H1 (cell line): ENCODE results near the gene BAD. TPM values are rescaled to one million over a fixed set of nuclear protein-coding genes. Genes with fewer than 3 reads are reported as not detected.
A peak's percentile ranks its signal among the peaks of the same experiment; 100 is the strongest.

Source experiments
- CTCF ChIA-PET: fragments of 300-600 bp; sonication (Branson Sonifier 250); formaldehyde crosslinking; loops from one replicate; lab custom pipeline; 2021; ENCODE audit not compliant: partially characterized antibody; lab: Charles Lee
- POLR2A ChIA-PET: fragments of 300-600 bp; sonication (Branson Sonifier 250); formaldehyde crosslinking; loops from one replicate; lab custom pipeline; 2021; ENCODE audit warnings: inconsistent platforms; ENCODE audit not compliant: partially characterized antibody; lab: Charles Lee
- DNase-seq, 2 experiments: peaks; one replicate each; pipeline versions ENCODE4 v3.0.0 to v3.0.0-alpha.2; 2010 to 2022; ENCODE audit warnings: low spot score in 2 of 2, low read depth in 1 of 2, mixed read lengths in 1 of 2
- FAIRE-seq: peaks from 2 replicates; lab custom pipeline; 2011; peaks lifted over from hg19 to GRCh38; lab: Jason Lieb, UNC
- H2AFZ ChIP-seq: 2 replicates; pipeline ENCODE4 v1.8.1; 2012; ENCODE audit warnings: low read length, inconsistent platforms
- H2AK5ac ChIP-seq: 2 replicates; pipeline ENCODE4 v1.6.1; 2013; ENCODE audit warnings: low read depth, low read length
- H2BK120ac ChIP-seq: replicated peaks from 2 replicates; pipeline ENCODE3; 2013; ENCODE audit warnings: low read depth, low read length, inconsistent platforms
- H2BK12ac ChIP-seq: 2 replicates; pipeline ENCODE4 v1.6.1; 2013; ENCODE audit warnings: low read depth, low read length
- H2BK15ac ChIP-seq: 2 replicates; pipeline ENCODE4 v1.6.1; 2013; ENCODE audit warnings: low read length
- H2BK20ac ChIP-seq: 2 replicates; pipeline ENCODE4 v1.6.1; 2013; ENCODE audit warnings: low read length
- H2BK5ac ChIP-seq: 2 replicates; pipeline ENCODE4 v1.6.1; 2013; ENCODE audit warnings: low read depth, low read length
- H3K14ac ChIP-seq: 2 replicates; pipeline ENCODE4 v1.6.1; 2013; ENCODE audit warnings: inconsistent platforms; ENCODE audit not compliant: insufficient read length
- H3K18ac ChIP-seq: 2 replicates; pipeline ENCODE4 v1.6.1; 2013; ENCODE audit warnings: low read length; ENCODE audit errors: extremely low read depth
- H3K23ac ChIP-seq: 2 replicates; pipeline ENCODE4 v1.6.1; 2013; ENCODE audit warnings: inconsistent platforms; ENCODE audit not compliant: insufficient read length
- H3K23me2 ChIP-seq: 2 replicates; pipeline ENCODE4 v1.6.1; 2013; ENCODE audit warnings: low read depth, low read length
- H3K27ac ChIP-seq: 2 replicates; pipeline ENCODE4 v1.6.1; 2011; ENCODE audit warnings: low read depth, low read length, inconsistent platforms
- H3K27me3 ChIP-seq, 4 experiments: replicated peaks in 1 of 4; 1 replicate in 1 of 4; 2 replicates in 3 of 4; pipeline versions ENCODE4 v1.6.1 to v1.8.1; 2011 to 2013; ENCODE audit warnings: low read length in 3 of 4, mild to moderate bottlenecking in 3 of 4, inconsistent platforms in 2 of 4, mixed read lengths in 2 of 4, moderate library complexity in 1 of 4; ENCODE audit not compliant: control insufficient read depth in 3 of 4, insufficient read depth in 3 of 4; ENCODE audit errors: extremely low read depth in 1 of 4
- H3K36me3 ChIP-seq, 4 experiments: 2 replicates each; pipeline versions ENCODE4 v1.6.1 to v1.8.1; 2011 to 2013; ENCODE audit warnings: mild to moderate bottlenecking in 4 of 4, low read length in 3 of 4, moderate library complexity in 2 of 4, control low read depth in 1 of 4, inconsistent platforms in 1 of 4; ENCODE audit not compliant: insufficient read depth in 4 of 4, control insufficient read depth in 2 of 4
- H3K4ac ChIP-seq: replicated peaks from 2 replicates; pipeline ENCODE3; 2013; ENCODE audit warnings: low read length, low read depth, mixed read lengths, inconsistent platforms; ENCODE audit not compliant: insufficient read length
- H3K4me1 ChIP-seq, 4 experiments: replicated peaks in 1 of 4; 1 replicate in 1 of 4; 2 replicates in 3 of 4; pipeline versions ENCODE4 v1.6.1 to v1.8.1; 2011 to 2013; ENCODE audit warnings: low read length in 3 of 4, inconsistent platforms in 2 of 4, mixed read lengths in 1 of 4; ENCODE audit not compliant: insufficient read depth in 4 of 4, control insufficient read depth in 3 of 4
- H3K4me2 ChIP-seq, 2 experiments: 2 replicates each; pipeline versions ENCODE4 v1.6.1 to v1.8.1; 2011 to 2013; ENCODE audit warnings: low read depth in 2 of 2, low read length in 2 of 2, control low read depth in 1 of 2, inconsistent platforms in 1 of 2, mild to moderate bottlenecking in 1 of 2; ENCODE audit not compliant: insufficient read depth in 1 of 2
- H3K4me3 ChIP-seq, 4 experiments: fragments of 200-600, 300-600 bp in 1 of 4; sonication (generic), shearing (Covaris generic), sonication (Bioruptor Twin) in 1 of 4; 2 replicates each; pipeline versions ENCODE4 v1.5.1 to v1.8.1; 2011 to 2016; ENCODE audit warnings: low read length in 4 of 4, low read depth in 3 of 4, control low read depth in 2 of 4, inconsistent platforms in 2 of 4, mild to moderate bottlenecking in 2 of 4, mixed read lengths in 1 of 4, moderate library complexity in 1 of 4; ENCODE audit not compliant: insufficient read depth in 2 of 4; ENCODE audit errors: extremely low read depth in 1 of 4
- H3K56ac ChIP-seq: replicated peaks from 2 replicates; pipeline ENCODE3; 2013; ENCODE audit warnings: low read depth, mild to moderate bottlenecking, mixed read lengths, low read length, inconsistent platforms; ENCODE audit not compliant: insufficient read length
- H3K79me1 ChIP-seq: 2 replicates; pipeline ENCODE4 v1.6.1; 2013; ENCODE audit warnings: low read depth, low read length, control low read depth
- H3K79me2 ChIP-seq, 2 experiments: 2 replicates each; pipeline versions ENCODE4 v1.6.1 to v1.8.1; 2012 to 2013; ENCODE audit warnings: low read length in 2 of 2, mild to moderate bottlenecking in 2 of 2, inconsistent platforms in 1 of 2; ENCODE audit not compliant: insufficient read depth in 2 of 2, control insufficient read depth in 1 of 2
- H3K9ac ChIP-seq, 4 experiments: replicated peaks in 1 of 4; 1 replicate in 1 of 4; 2 replicates in 3 of 4; pipeline versions ENCODE4 v1.6.1 to v1.8.1; 2011 to 2013; ENCODE audit warnings: low read depth in 3 of 4, low read length in 3 of 4, control low read depth in 2 of 4, mild to moderate bottlenecking in 2 of 4, moderate library complexity in 2 of 4, inconsistent platforms in 1 of 4; ENCODE audit errors: extremely low read depth in 1 of 4
- H3K9me3 ChIP-seq, 2 experiments: 2 replicates each; pipeline versions ENCODE4 v1.6.1 to v1.8.1; 2012 to 2013; ENCODE audit warnings: mild to moderate bottlenecking in 2 of 2, moderate library complexity in 2 of 2, control low read depth in 1 of 2, inconsistent platforms in 1 of 2, low read depth in 1 of 2, low read length in 1 of 2, mixed read lengths in 1 of 2; ENCODE audit not compliant: insufficient read depth in 2 of 2
- H4K20me1 ChIP-seq, 2 experiments: replicated peaks in 1 of 2; 2 replicates each; pipeline versions ENCODE3 to v1.8.1; 2011 to 2013; ENCODE audit warnings: inconsistent platforms in 2 of 2, low read length in 2 of 2, mild to moderate bottlenecking in 1 of 2; ENCODE audit not compliant: insufficient read depth in 2 of 2, control insufficient read depth in 1 of 2
- H4K5ac ChIP-seq: 2 replicates; pipeline ENCODE4 v1.6.1; 2013; ENCODE audit warnings: low read length, low read depth, mixed read lengths, inconsistent platforms; ENCODE audit not compliant: insufficient read length
- H4K8ac ChIP-seq: 2 replicates; pipeline ENCODE4 v1.8.0; 2013; ENCODE audit warnings: mild to moderate bottlenecking, moderate library complexity, low read length, inconsistent platforms; ENCODE audit not compliant: insufficient read depth; ENCODE audit errors: extremely low read depth
- H4K91ac ChIP-seq: replicated peaks from 2 replicates; pipeline ENCODE3; 2013; ENCODE audit warnings: low read length, mixed read lengths, inconsistent platforms; ENCODE audit not compliant: insufficient read length
- ASH2L ChIP-seq: fragments of 200-600, 300-600 bp; sonication (generic); IDR thresholded peaks from one replicate; pipeline ENCODE4 v1.7.1; 2017; ENCODE audit warnings: low read length
- BACH1 ChIP-seq: IDR thresholded peaks from 2 replicates; pipeline ENCODE4 v1.6.1; 2012; ENCODE audit warnings: low read length, improper control_type of control experiment
- CREB1 ChIP-seq: IDR thresholded peaks from 2 replicates; pipeline ENCODE4 v1.6.1; 2012; ENCODE audit warnings: inconsistent platforms
- KDM1A ChIP-seq: fragments of 200-600, 300-600 bp; sonication (generic); IDR thresholded peaks from 2 replicates; pipeline ENCODE4 v1.7.1; 2016; ENCODE audit warnings: mild to moderate bottlenecking, low read length, borderline replicate concordance
- MAFK ChIP-seq: IDR thresholded peaks from 2 replicates; pipeline ENCODE4 v1.6.1; 2012; ENCODE audit warnings: low read depth, mild to moderate bottlenecking, improper control_type of control experiment, low read length
- PHF8 ChIP-seq: fragments of 200-600 bp; sonication (generic); conservative IDR thresholded peaks from 2 replicates; pipeline ENCODE4 v1.7.1; 2012; ENCODE audit warnings: low read depth, mild to moderate bottlenecking, inconsistent platforms, low read length, moderate library complexity
- POLR2A ChIP-seq, 2 experiments: IDR thresholded peaks; 1 replicate in 1 of 2; 2 replicates in 1 of 2; pipeline ENCODE4 v1.6.1; 2011; ENCODE audit warnings: low read depth in 2 of 2, low read length in 2 of 2, mild to moderate bottlenecking in 2 of 2; ENCODE audit errors: control extremely low read depth in 1 of 2
- POLR2AphosphoS5 ChIP-seq: IDR thresholded peaks from 2 replicates; pipeline ENCODE4 v1.6.1; 2011; ENCODE audit warnings: low read depth, low read length
- SP1 ChIP-seq: IDR thresholded peaks from 2 replicates; pipeline ENCODE4 v1.6.1; 2011; ENCODE audit warnings: low read depth, low read length
- TBP ChIP-seq: IDR thresholded peaks from 2 replicates; pipeline ENCODE4 v1.6.1; 2011; ENCODE audit warnings: low read depth, low read length, improper control_type of control experiment
- TCF12 ChIP-seq: IDR thresholded peaks from 2 replicates; pipeline ENCODE4 v1.6.1; 2011; ENCODE audit warnings: low read depth, mild to moderate bottlenecking, low read length
- WGBS, 2 experiments: shearing (Covaris generic) in 1 of 2; methylation state at CpG; one replicate each; pipeline versions ENCODE4 v1.1.6 to v1.1.7; 2013 to 2015; ENCODE audit warnings: low lambda C conversion rate in 2 of 2, mixed read lengths in 2 of 2, inconsistent platforms in 1 of 2, low coverage in 1 of 2, missing lambda C conversion rate in 1 of 2; ENCODE audit not compliant: insufficient replicate concordance in 2 of 2, insufficient coverage in 1 of 2, insufficient read length in 1 of 2; ENCODE audit errors: extremely low coverage in 1 of 2, missing lambda C conversion rate in 1 of 2; 5-methylcytosine and 5-hydroxymethylcytosine counted together
- polyA plus RNA-seq, 7 experiments: library from polyadenylated mRNA; depleted of rRNA in 3 of 7; stranded (reverse) in 5 of 7; unstranded in 2 of 7; fragments of >200 nt in 5 of 7; fragments of 200-250 nt in 2 of 7; gene quantifications; 1 replicate in 5 of 7; 2 replicates in 1 of 7; 4 replicates in 1 of 7; pipeline versions ENCODE4 v1.2.1 to v1.2.3, GENCODE V29; 2011 to 2013; ENCODE audit warnings: missing spikeins in 2 of 7, mixed read lengths in 2 of 7
- total RNA-seq: library from RNA; stranded (reverse); fragmentation: NEBNext Ultra II Directional; extraction: Animal tissue kit (Norgen Biotek cat#: 25700); gene quantifications from 2 replicates; pipeline ENCODE4 v1.2.1, GENCODE V29; 2021

The BAD gene
- total and polyA plus RNA-seq, 2 of the 8 experiments (the other 6 are each of a cell fraction or from before 2014, with no cell fraction given): 23.1 to 33.7 TPM

GRCh38 chr11:64230171-64230984 is 54.1 kb downstream of the BAD start, which contains the start of gene DNAJC4:
Gene DNAJC4 (plus strand): TSS chr11:64230548. CDS start chr11:64230855, 307 bp downstream.
- Histone ChIP-seq H3K4me1 (peaks cover 0 to 33% (median 14%) of the 10 kb centered on the region in 4 experiments; a peak in 6 of 7 replicates), H3K18ac (peak within 1 kb of the TSS; percentile 71), H2AK5ac (no peak within 1 kb of the TSS), H4K91ac (no peak within 1 kb of the TSS), H4K5ac (no peak within 1 kb of the TSS), H2BK15ac (no peak within 1 kb of the TSS), H4K8ac (peak within 1 kb of the TSS; percentile 73), H3K36me3 (no peaks in the 10 kb centered on the region), H2BK5ac (peak within 1 kb of the TSS; percentile 9; the same call in 1 of the 2 replicates), H3K56ac (peak within 1 kb of the TSS; percentile 47), H2AFZ (peak within 1 kb of the TSS; percentile 26; the same call in 1 of the 2 replicates), H3K4me3 (peak within 1 kb of the TSS; percentile 70 to 80 (median 76)), H3K4me2 (peak within 1 kb of the TSS; percentile 87 to 97), H3K23me2 (peaks cover 24% of the 10 kb centered on the region), H3K79me1 (no peaks in the 10 kb centered on the region; the same call in 1 of the 2 replicates), H2BK12ac (0 out of 2 replicates have a peak within 1 kb of the TSS, but pooled peaks have one; percentile 9), H2BK20ac (no peak within 1 kb of the TSS), H3K79me2 (no peaks in the 10 kb centered on the region), H3K27ac (no peak within 1 kb of the TSS; the same call in 1 of the 2 replicates), H3K9me3 (no peaks in the 10 kb centered on the region), H3K23ac (no peak within 1 kb of the TSS), H2BK120ac (no peak within 1 kb of the TSS), H3K9ac (peak within 1 kb of the TSS in 3 of 4 experiments; percentile 38 to 76 (median 44); a peak in 6 of 7 replicates), H3K14ac (no peak within 1 kb of the TSS), H3K4ac (no peak within 1 kb of the TSS), H3K27me3 (peaks cover 0 to 10% (median 6%) of the 10 kb centered on the region in 4 experiments; a peak in 4 of 7 replicates), H4K20me1 (peaks cover 0 to 2% of the 10 kb centered on the region in 2 experiments)
- POLR2A ChIA-PET: interaction anchor here (0.9 to 11.9 kb wide), 5 partner anchors 16 to 88 kb away, joined by 3 to 190 read pairs (median 3); partner anchors contain the start of genes FKBP2, PLCB3 and PPP1R14B
- 2% methylated on average over 45 of the region's 62 CpGs; no CpG with 5 or more reads in 1 of the 2 experiments for WGBS, 2 experiments
- no peak for FAIRE-seq
- DNase-seq: peak in 1 of 2 experiments; percentile 96
- CTCF ChIA-PET: interaction anchor here (0.6 to 8.6 kb wide), 2 partner anchors 24 to 34 kb away, joined by 3 to 51 read pairs; partner anchors contain the start of gene FERMT3
- TF ChIP-seq CREB1: peak; percentile 75
- no peak for TF ChIP-seq MAFK
- 0 out of 2 replicates have a peak, but pooled peaks have one; percentile 9 for TF ChIP-seq PHF8
- TF ChIP-seq TBP: peak; percentile 30; the same call in 1 of the 2 replicates
- peak in 1 of 2 experiments; percentile 63; a peak in 1 of 3 replicates for TF ChIP-seq POLR2A (IDR thresholded peaks at IDR 0.05; ENCODE audit: control extremely low read depth in 1 of 2, low read depth in 2 of 2, low read length in 2 of 2)
- no peak for TF ChIP-seq KDM1A
- peak; percentile 46 for TF ChIP-seq ASH2L
- TF ChIP-seq SP1: peak; percentile 62; the same call in 1 of the 2 replicates
- 0 out of 2 replicates have a peak, but pooled peaks have one; percentile 4 for TF ChIP-seq TCF12
- no peak for TF ChIP-seq POLR2AphosphoS5
- TF ChIP-seq BACH1: 0 out of 2 replicates have a peak, but pooled peaks have one; percentile 33
